GM12873 (cell line): ENCODE data around the gene GPATCH2L.

Experiments
- TF ChIP-seq, protein P1 (sequence below): IDR thresholded peaks from 2 replicates; pipeline ENCODE4 v1.5.1; 2012; ENCODE audit warnings: low read depth, mild to moderate bottlenecking, moderate library complexity, low read length, control low read depth; ENCODE audit not compliant: insufficient read depth; ENCODE audit errors: missing control alignments

GPATCH2L gene

DNA sequence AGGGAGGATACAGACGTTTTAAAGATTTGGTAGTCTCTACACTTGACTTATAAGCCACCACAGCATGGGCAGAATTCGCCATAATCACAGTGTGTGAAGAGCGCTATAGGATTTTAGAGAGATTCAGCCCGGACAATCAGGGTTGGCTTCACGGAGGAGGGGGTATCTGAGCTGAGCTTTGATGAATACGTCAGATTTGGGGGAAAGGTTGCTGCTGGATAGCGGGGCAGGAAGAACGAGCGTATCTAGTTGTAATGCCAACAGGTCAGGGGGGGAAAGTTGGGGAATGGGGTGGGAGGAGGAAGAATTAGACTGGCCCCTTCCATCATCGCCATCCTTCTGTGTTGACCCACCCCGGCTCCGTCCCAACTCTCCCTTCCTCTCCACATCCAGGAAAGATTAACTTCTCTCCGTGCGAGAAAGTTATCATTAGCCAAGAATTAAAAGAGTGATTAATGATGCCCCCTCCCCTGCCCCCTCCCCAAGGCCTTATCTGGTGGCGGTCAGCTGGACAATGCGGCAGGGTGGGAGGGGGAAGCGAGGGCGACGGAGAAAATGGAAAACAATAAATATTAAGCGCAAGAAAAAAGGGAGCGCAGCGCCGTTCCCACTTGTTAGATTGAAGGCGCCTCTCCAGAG is 13.5 kb upstream of the GPATCH2L start:
- TF ChIP-seq, protein P1, sequence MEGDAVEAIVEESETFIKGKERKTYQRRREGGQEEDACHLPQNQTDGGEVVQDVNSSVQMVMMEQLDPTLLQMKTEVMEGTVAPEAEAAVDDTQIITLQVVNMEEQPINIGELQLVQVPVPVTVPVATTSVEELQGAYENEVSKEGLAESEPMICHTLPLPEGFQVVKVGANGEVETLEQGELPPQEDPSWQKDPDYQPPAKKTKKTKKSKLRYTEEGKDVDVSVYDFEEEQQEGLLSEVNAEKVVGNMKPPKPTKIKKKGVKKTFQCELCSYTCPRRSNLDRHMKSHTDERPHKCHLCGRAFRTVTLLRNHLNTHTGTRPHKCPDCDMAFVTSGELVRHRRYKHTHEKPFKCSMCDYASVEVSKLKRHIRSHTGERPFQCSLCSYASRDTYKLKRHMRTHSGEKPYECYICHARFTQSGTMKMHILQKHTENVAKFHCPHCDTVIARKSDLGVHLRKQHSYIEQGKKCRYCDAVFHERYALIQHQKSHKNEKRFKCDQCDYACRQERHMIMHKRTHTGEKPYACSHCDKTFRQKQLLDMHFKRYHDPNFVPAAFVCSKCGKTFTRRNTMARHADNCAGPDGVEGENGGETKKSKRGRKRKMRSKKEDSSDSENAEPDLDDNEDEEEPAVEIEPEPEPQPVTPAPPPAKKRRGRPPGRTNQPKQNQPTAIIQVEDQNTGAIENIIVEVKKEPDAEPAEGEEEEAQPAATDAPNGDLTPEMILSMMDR = no peak

GRCh38 chr14:76138758-76139723 is 12.7 kb upstream of the GPATCH2L start:
- TF ChIP-seq, protein P1 = no peak

DNA sequence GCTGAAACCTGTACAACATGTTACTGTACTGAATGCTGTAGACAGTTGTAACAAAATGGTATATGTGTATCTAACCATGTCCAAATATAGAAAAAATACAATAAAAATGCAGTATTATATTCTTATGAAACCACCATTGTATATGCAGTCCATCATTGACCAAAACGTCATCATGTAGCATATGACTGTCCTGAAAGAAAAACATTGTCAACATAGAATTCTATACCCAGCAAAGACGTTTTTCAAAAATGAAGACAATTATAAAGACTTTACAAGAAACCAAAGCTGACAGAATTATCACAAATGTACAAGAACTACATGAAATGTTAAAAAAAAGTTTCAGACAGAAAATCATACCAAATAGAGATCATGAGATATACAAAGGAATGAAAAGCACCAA is 8.1 kb upstream of the GPATCH2L start:
- TF ChIP-seq, protein P1 = no peak

GRCh38 chr14:76146976-76147375 is 4.7 kb upstream of the GPATCH2L start:
- TF ChIP-seq, protein P1 = no peak

DNA sequence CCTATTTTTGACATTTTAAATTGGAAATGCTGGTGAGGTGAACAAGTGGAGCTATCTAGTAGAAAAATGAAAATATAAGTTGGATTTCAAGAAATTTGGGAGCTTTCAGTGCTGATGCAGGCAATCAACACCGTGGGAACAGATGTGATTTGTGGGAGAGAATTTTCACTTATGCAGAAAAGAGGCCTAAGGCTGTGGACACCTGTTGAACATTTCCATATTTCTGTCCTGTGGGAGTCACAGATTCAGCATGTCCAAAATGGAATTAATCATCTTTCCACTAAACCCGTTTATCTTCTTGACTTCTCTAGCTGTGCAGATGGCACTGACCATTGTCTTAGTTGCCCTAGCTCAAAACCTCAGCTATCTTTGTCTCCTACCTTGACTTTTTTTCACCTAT is 2.5 kb upstream of the GPATCH2L start:
- TF ChIP-seq, protein P1 = no peak

DNA sequence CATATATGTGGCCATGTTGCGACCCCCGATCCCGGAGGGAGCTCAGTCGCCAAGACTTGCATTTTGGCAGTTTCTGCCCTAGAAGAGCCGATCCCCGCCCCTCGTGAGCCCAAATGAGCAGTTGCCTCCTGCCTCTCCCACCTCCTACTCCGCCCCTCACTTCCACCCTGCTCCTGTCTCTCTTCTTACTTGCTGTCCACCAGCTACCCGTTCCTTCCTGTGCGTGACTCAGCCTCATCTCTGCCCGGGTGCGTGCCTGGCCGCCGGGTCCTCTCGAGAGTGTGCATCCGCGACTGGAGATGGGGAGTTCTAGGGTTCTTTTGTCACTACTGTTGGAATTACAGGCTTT is 585 bp downstream of the GPATCH2L start:
- TF ChIP-seq, protein P1 = no peak

DNA sequence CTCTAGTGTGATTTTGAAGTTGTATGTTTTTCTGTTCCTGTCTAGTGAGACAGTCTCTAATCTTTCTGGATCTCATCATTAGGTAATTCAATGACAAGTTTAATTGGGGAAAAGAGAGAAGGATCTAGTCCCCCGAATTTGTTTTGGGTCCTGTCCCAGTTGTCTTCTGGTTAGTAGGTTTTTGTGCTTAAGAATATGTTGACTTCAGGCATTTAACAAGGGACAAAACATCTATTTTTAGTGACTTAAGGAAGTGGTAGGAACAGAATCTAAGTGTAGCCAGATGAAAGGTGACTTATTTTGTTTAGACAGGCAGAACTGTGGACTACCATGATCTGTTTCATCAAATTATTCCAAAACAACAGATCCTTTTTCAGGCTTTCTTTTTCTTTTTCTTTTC is 2.2 kb downstream of the GPATCH2L start:
- TF ChIP-seq, protein P1 = no peak
